ENCODE data around the gene ELMOD2. TPM values are rescaled to one million over a fixed set of nuclear protein-coding genes. Genes with fewer than 3 reads are reported as not detected.
"Not testable (repeated sequence)": the region's sequence is repeated elsewhere in the genome, so short reads cannot be mapped to it uniquely, and the experiment has no call there.

The ELMOD2 gene, protein sequence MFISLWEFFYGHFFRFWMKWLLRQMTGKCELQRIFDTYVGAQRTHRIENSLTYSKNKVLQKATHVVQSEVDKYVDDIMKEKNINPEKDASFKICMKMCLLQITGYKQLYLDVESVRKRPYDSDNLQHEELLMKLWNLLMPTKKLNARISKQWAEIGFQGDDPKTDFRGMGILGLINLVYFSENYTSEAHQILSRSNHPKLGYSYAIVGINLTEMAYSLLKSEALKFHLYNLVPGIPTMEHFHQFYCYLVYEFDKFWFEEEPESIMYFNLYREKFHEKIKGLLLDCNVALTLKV
- 13.1 and 41.8 TPM in 2 replicates for total RNA-seq (2014; rRNA removed; shearing (Covaris generic); ENCODE audit: low replicate concordance)

DNA sequence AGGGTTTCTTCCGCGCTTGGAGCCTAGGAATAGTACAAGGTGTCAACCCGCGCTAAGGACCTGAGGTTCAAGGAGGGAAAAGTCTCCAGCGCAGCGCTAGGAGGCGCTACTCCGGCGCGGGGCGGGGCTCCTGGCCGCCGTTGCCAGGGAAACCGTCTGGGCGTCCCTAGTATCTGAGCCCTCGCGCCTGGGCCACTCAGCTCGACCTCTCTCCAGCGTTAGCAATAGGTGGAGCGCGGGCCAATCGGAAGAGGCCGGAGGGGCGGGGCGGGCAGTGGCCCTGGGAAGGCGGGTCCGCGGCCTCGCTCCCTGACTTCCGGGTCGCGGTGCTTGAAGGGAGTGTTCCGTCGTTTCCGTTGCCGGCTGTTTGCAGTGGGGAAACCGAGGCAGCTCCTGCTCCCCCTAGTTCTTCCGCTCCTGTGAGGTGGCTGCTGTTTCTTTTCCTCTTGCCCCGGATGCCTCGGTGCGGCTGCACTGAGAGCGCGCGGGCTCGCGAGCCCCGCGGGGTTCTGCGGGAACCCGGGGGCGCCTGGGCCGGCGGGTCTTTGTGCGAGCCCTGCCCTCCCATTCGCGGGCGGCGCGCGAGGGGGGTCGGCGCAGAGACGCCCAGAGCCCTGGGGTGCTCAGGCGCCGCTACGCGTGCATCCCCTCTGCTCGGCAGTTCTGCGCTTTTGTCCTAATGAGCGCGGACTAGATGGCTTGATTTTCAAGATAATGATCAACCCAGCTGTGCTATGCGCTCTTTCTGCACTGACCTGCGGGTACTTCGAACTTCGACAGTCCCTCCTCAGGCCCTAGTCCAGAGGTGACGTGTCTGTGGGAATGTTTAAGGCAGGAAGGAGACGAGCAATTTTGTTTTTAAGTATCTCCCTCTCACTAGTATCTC lies at the start of gene ELMOD2:
TSS of gene ELMOD2 (plus strand) at position 312 of the 886 bp plus-strand sequence. CDS start 1,261 bp downstream, outside the sequence.
- in situ Hi-C loops (cut with HindIII; ENCODE audit: low pct_unique_long_range_greater_than_20kb, low sequenced_read_pairs): no loop called here
- DNase-seq (ENCODE audit: low read depth): peak; percentile 95

DNA sequence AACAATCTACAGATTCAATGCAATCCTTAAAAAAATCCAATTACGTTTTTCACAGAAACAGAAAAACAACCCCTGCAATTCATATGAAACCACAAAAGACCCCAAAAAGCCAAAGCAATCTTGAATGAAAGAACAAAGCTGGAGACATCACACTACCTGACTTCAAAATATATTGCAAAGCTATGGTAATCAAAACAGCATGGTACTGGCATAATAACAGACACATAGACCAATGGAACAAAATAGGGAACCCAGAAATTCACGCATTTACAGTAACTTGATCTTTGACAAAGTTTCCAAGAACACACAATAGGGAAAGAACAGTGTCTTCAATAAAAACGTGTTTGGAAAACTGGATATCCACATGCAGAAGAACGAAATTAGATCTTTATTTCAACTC lies 40.5 kb upstream of the ELMOD2 start:
- no peak for DNase-seq (ENCODE audit: low read depth)
- in situ Hi-C loops (cut with HindIII; ENCODE audit: low pct_unique_long_range_greater_than_20kb, low sequenced_read_pairs): no loop called here

DNA sequence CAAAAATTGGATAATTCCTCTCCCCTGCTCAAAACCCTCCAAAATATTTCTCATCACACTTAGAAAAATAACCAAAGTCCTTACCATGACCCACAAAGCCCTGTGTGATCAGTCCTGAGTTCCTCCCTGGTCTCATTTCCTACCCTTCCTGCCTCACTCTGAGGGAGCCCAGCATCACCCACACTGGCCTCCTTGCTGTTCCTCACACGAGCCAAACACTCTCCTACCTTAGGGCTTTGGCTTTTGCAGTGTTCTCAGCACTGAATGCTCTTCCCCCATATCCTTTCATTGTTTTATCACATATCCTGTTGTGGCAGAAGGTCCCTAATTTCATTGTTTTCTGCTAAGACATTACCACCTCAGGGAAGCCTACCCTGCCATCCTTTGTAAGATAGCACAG lies 38.0 kb upstream of the ELMOD2 start:
- no peak for DNase-seq (ENCODE audit: low read depth)
- in situ Hi-C loops (cut with HindIII; ENCODE audit: low pct_unique_long_range_greater_than_20kb, low sequenced_read_pairs): no loop called here

DNA sequence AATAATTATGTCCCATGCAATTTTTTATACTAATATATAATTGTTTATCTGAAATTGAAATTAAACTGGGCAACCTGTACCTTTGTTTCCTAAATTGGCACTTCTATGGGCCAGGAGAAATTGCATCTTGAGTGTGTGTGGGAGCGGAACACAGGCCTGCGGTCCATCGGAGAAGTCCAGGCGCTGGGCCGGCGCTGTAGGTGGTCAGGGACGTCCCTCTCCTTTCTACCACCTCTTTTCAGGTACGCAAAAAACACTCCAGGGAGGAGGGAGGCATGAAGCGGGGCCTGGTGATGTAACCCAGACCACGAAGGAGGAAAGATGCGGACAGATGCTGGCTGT lies 26.6 kb upstream of the ELMOD2 start:
- no peak for DNase-seq (ENCODE audit: low read depth)
- in situ Hi-C loops (cut with HindIII; ENCODE audit: low pct_unique_long_range_greater_than_20kb, low sequenced_read_pairs): no loop called here

DNA sequence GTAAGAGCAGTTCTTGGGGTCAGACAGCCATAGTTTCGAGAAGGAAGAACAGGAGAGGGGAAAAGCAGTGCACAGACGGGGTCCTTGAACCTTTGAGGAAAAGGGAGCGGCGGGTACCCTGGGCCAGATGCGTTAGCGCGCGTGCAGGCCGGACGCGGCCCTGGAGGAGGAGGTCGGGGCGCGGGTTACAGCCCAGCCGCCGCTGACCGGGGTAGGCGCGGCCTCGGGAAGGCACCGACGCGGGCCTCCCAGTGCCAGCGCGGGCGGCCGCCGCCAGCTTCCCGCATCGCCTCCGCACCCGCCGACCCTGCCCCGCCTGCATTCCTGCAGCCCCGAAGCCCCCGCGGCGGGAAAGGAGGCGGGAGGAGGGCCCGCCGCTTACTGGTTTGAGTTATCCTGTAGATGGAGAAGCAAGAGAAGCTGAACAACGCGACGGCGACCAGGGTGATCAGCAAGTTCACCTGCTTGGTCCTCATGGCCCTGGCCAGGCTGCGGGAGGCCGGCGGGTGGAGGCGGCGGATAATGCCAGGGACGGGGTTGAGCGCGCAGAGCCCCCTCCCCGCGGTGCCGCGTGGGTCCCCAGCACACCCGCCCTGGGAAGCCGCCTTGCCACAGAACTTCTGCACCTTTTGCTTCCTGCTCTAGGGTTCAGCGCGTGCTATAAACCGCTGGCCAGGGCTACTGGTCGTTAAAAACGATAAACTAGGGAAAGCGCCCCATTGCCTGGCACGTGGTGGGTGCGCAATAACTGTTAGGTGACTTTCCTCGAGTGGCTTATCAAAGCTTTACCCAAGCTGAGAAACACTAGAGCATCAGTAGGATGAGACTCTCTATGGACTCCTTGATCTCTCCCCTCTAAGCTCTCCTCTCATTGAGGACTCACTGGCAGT lies 26.0 kb upstream of the ELMOD2 start, which contains the start of gene MGAT4D:
TSS of gene MGAT4D (minus strand) at position 547 of the 890 bp plus-strand sequence. CDS start at position 476, 71 bp downstream.
- in situ Hi-C loops (cut with HindIII; ENCODE audit: low pct_unique_long_range_greater_than_20kb, low sequenced_read_pairs): no loop called here
- DNase-seq (ENCODE audit: low read depth): no peak

DNA sequence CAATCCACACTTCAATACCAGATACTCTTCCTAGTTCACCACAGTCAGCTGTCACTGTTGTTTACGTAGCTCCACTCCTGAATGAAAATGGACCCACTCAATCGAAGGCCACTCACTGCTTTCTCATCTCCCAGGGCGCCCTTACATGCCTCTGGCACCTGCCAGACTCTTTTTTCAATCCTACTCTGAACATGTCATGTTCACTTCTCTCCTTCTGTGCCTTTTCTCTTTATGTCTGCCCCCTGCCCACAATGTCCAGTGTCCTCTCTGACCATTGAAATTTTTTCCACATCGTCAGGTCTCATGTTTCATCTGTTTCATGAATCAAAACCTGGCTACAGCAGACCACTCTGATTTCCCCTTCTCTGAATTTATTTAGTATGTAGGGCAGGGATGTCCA lies 24.6 kb upstream of the ELMOD2 start:
- no peak for DNase-seq (ENCODE audit: low read depth)
- in situ Hi-C loops (cut with HindIII; ENCODE audit: low pct_unique_long_range_greater_than_20kb, low sequenced_read_pairs): no loop called here

DNA sequence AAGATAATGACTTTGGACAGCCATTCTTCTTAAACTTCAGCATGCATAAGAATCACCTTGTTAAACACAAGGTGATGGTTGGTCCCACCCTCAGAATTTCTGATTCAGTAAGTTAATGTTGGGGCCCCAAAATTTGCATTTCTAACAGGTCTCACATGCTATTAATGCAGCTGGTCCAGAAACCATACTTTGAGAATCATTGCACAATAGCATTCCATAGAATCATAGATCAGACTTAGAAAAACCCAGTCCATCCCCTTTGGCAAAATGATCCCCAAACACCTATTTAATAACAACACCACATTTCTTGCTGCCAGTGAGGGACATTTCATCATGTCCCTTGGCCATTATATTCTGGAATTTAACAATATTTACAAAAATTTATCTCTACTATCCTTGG lies 19.7 kb upstream of the ELMOD2 start:
- in situ Hi-C loops (cut with HindIII; ENCODE audit: low pct_unique_long_range_greater_than_20kb, low sequenced_read_pairs): no loop called here
- no peak for DNase-seq (ENCODE audit: low read depth)

DNA sequence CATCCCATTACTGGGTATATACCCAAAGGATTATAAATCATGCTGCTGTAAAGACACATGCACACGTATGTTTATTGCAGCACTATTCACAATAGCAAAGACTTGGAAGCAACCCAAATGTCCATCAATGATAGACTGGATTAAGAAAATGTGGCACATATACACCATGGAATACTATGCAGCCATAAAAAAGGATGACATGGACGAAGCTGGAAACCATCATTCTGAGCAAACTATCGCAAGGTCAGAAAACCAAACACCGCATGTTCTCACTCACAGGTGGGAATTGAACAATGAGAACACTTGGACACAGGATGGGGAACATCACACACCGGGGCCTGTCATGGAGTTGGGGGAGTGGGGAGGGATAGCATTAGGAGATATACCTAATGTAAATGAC lies 10.2 kb upstream of the ELMOD2 start:
- in situ Hi-C loops (cut with HindIII; ENCODE audit: low pct_unique_long_range_greater_than_20kb, low sequenced_read_pairs): not testable (repeated sequence)

DNA sequence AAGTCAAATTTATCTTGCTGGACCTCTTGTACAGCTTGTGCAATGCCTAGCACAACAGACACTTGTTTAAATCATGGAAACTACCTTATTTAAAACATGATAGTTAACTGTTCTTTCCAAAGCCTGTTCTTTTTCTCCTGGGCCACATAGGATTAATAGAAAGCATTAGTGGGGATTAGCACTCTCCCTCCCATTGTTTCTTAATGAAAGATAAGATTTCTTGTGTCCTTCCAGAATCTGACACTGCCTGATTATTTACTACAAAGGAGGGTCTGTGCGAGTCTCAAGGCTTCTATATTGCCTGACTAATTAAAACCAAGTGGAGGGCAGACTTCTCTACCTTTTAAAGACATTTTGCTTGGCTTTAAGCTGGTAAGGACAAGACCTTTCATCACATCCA lies 8.5 kb upstream of the ELMOD2 start:
- in situ Hi-C loops (cut with HindIII; ENCODE audit: low pct_unique_long_range_greater_than_20kb, low sequenced_read_pairs): no loop called here
- DNase-seq (ENCODE audit: low read depth): no peak

More for the DNA sequence above, 10.2 kb upstream of the ELMOD2 start:
- not testable (repeated sequence) for DNase-seq (ENCODE audit: low read depth)

DNA sequence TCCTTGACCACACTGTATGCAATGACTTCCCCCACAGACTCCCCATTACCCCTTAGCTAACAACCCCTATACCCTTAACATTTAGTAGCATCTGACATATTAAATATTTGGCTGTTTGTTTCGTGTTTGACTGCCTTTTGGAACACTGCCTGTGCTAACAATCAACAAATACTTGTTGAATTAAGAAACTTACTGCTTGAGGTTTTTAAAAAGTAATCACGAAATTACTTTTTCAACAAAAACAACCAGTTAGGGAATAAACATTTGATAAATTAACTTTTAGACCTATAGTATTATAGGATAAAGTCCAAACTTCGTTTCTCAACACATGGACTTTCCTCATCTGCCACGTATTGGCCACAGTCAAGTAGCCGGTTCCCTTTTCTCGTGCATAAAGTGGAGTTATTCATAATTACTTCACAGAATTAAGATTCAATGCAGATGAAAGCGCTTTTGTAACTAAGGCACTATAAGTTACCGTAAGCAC lies 555 bp upstream of the ELMOD2 start:
- in situ Hi-C loops (cut with HindIII; ENCODE audit: low pct_unique_long_range_greater_than_20kb, low sequenced_read_pairs): no loop called here
- DNase-seq (ENCODE audit: low read depth): no peak

DNA sequence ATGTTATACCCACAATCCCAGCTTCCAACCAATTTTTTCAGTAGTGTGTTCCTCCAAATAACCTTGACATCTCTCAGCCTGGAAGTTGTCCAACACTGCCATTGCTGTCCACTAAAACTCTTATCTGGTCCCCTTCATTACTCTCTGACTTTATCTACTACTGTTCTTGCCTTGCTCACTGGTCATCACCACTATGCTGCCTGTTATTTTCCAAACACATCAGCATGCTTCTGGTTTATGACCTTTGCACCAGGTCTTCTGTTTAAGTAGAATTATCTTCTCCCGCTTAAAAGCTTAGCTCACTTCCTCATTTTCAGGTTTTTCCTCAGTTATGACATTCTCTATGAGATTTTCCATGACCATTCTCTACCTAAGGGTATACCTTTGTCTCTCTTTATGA lies 5.5 kb downstream of the ELMOD2 start:
- DNase-seq (ENCODE audit: low read depth): no peak
- in situ Hi-C loops (cut with HindIII; ENCODE audit: low pct_unique_long_range_greater_than_20kb, low sequenced_read_pairs): no loop called here

DNA sequence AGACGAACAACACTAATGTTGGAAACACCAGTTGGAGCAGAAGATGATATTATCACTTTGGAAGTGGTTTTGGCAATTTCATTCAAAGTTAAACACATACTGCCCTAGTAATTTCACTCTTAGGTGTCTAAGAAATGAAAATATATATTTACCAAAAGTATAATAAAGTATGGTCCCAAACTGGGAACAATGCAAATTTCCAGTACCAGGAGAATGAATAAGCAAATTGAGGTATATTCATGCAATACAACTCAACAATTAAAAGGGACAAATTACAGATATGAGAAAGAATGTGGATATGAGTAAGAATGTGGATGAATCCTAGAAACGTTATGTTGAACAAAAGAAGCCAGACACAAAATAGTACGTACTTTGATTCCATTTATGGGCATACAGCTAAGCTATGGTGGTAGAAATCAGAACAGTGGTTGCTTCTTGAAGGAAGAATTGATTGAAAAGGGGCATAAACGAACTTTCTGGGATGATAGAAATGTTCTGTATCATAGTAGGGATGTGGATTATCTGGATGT lies 10.0 kb downstream of the ELMOD2 start:
- in situ Hi-C loops (cut with HindIII; ENCODE audit: low pct_unique_long_range_greater_than_20kb, low sequenced_read_pairs): no loop called here
- no peak for DNase-seq (ENCODE audit: low read depth)

DNA sequence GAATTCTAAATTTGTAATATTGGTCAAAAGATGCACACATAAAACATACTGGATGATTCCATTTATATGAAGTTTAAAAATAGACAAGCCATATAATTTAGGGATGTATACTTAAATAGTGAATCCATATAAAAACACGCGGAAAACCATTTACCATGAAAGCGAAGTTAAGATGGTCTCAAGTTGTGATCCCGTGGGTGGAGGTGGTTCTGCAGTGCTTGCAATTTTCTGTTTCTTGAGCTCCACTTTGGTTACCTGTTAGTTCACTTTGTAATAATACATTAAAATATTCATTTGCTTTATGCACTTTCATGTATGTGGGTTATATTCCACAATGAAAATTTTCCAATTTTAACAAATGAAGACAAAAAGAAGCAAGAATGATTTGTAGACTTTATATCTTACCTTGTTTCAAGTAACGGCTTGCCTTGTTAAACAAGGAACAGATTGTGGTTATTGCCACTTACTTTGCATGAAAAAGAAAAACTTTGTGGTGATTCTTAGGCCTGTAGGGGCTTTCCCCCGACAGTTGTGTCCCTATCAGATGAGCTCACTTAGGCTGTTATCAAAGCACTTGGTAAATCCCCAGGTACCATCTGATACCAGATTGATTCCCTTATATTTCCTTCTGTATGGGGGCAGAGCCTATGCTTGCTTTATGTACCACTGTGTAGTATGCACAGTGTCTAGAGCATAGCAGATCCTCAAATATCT lies 32.6 kb downstream of the ELMOD2 start:
- DNase-seq (ENCODE audit: low read depth): no peak
- in situ Hi-C loops (cut with HindIII; ENCODE audit: low pct_unique_long_range_greater_than_20kb, low sequenced_read_pairs): no loop called here

DNA sequence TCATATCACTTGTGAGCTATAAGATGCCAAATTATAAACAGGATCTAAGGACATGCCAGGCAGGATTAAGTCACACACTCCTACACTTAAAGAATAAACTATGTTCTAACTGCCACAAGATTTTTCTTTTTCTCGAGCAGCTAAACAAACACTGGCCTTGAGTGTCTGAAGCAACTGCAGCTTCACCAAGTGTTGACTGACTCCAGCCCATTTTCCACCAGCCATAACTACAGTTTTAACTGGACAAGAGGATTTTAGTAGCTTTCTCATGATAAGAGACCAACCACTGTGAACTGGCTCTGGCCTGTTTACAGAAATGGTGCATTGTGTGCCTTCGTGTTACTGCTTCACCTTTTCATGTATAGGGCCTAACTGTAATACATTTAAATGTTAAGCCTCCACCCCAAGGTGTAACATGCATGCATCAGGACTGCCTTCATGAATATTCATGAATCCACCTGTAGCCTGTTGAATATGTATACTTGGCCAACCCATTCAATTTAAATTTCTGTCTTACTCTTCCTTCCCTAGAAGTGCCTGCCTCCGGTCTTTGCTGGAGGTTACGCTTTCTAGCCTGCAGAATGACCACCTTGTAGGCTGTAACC lies 34.0 kb downstream of the ELMOD2 start:
- in situ Hi-C loops (cut with HindIII; ENCODE audit: low pct_unique_long_range_greater_than_20kb, low sequenced_read_pairs): no loop called here

DNA sequence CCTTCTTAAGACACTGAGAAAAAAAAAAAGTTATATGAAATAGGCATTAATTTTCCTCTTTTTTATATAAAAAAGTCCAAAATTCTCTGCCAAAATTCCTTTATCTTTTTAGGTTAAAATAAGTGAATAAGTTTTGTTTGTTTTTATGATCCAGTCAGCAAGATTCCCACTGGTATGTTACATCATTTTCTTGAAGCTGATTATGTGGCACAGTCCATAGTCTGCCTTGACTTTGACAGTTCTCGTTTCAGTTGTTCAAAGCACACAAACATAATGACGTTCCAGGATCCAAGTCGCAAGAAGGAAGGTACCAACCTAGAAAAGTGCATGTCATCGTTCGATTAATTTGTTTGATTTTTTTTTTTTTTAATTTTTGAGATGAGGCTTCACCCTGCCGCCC lies 35.7 kb downstream of the ELMOD2 start:
- in situ Hi-C loops (cut with HindIII; ENCODE audit: low pct_unique_long_range_greater_than_20kb, low sequenced_read_pairs): no loop called here

More for the DNA sequence above, 34.0 kb downstream of the ELMOD2 start:
- DNase-seq (ENCODE audit: low read depth): no peak

DNA sequence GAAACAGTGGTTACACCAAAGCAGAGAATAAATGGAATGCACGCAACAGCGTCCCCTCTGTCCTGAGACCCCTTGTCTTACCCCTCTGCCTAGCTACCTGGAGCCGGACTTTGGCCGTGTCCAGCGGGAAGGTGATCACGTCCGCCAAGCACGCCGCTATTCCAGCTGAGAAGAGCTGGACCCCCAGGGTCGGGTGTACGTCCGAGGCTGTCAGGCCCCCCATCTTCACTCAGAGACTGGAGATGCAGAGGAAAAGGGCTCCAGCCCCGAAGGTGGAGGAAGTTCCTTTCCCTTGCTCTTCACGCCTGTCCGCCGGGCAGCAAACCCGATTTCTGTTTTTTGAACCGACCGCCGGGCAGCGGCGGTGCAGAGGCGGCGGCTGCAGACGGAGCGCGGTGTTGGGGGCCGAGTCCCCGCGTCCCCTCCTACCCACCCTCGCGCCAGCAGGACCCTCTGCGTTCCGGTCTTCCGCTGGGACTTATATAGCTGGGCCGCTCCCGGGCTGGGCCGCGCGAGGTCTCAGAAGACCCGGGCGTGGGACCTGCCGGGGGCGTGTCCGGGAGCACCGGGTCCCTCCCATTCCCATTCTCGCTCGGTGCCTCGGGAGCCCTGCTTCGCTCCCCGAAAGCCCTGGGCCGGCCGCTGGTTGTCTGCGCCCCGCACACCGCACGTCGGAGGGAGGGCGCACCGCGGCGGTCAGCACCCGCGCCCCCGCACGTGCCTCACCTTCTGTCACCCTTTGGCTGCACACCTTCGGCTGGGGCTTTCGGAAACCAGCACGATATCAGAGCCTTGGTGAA lies 44.7 kb downstream of the ELMOD2 start, which contains the start of gene UCP1:
TSS of gene UCP1 (minus strand) at position 455 of the 800 bp plus-strand sequence. CDS start at position 223, 232 bp downstream.
- in situ Hi-C loops (cut with HindIII; ENCODE audit: low pct_unique_long_range_greater_than_20kb, low sequenced_read_pairs): no loop called here
- no peak for DNase-seq (ENCODE audit: low read depth)

More for the DNA sequence above, 35.7 kb downstream of the ELMOD2 start:
- no peak for DNase-seq (ENCODE audit: low read depth)
